K562 (cell line): ENCODE data around the gene SCN4A. TPM values are rescaled to one million over a fixed set of nuclear protein-coding genes. Genes with fewer than 3 reads are reported as not detected.

Source experiments
- ATAC-seq: fragments of 200-7000 bp; cut with Tn5 transposase; 3 replicates; pipeline ENCODE4 v1.9.1; 2020; ENCODE audit warnings: moderate library complexity
- Bru-seq: library from RNA; stranded (reverse); fragments of 400-500 nt; gene quantifications from one replicate; lab custom pipeline; 2021; lab: Mats Ljungman, UMichigan
- BruChase-seq, 2 experiments: library from RNA; stranded (reverse); fragments of 400-500 nt; gene quantifications; one replicate each; lab custom pipeline; 2021; lab: Mats Ljungman, UMichigan
- BruUV-seq: library from RNA; stranded (reverse); fragments of 400-500 nt; replicated peaks from 2 replicates; lab custom pipeline; 2021; lab: Mats Ljungman, UMichigan
- CTCF ChIA-PET: fragments of 300-600 bp; formaldehyde crosslinking; extraction: SDS; loops from one replicate; lab custom pipeline; 2021; ENCODE audit warnings: low intra/inter-chr PET ratio; lab: Yijun Ruan, JAX
- POLR2A ChIA-PET: fragments of 300-600, 350-650 bp; sonication (Branson Sonifier 250); formaldehyde crosslinking; extraction: SDS; loops from one replicate; lab custom pipeline; 2021; ENCODE audit warnings: antibody characterized with exemption, inconsistent platforms; lab: Yijun Ruan, JAX
- DNase-seq, 4 experiments: peaks; one replicate each; pipeline versions ENCODE4 v3.0.0 to v3.0.0-alpha.2; 2011 to 2018; ENCODE audit warnings: low spot score in 3 of 4, mixed read lengths in 3 of 4; ENCODE audit errors: extremely low read depth in 1 of 4
- FAIRE-seq: peaks from 2 replicates; lab custom pipeline; 2011; peaks lifted over from hg19 to GRCh38; lab: Jason Lieb, UNC
- H2AFZ ChIP-seq: 2 replicates; pipeline ENCODE4 v1.6.0; 2011; ENCODE audit warnings: low read depth, low read length, control low read depth, inconsistent platforms
- H3K27ac ChIP-seq: fragments of 200-600 bp; 3 replicates; pipeline ENCODE4 v1.8.0; 2011; ENCODE audit warnings: low read depth, mild to moderate bottlenecking, control low read depth, inconsistent platforms, low read length, moderate library complexity, mixed read lengths; ENCODE audit errors: extremely low read depth
- H3K27me3 ChIP-seq, 2 experiments: fragments of 300-600 bp in 1 of 2; 2 replicates in 1 of 2; 3 replicates in 1 of 2; pipeline versions ENCODE4 v1.6.0 to v1.8.0; 2011; ENCODE audit warnings: inconsistent platforms in 2 of 2, low read length in 2 of 2, mild to moderate bottlenecking in 1 of 2, mixed read lengths in 1 of 2, moderate library complexity in 1 of 2; ENCODE audit not compliant: control insufficient read depth in 2 of 2, insufficient read depth in 2 of 2
- H3K36me3 ChIP-seq: fragments of 300-600 bp; 3 replicates; pipeline ENCODE4 v1.8.0; 2011; ENCODE audit warnings: mild to moderate bottlenecking, low read length, inconsistent platforms; ENCODE audit not compliant: control insufficient read depth, insufficient read depth
- H3K4me1 ChIP-seq, 2 experiments: fragments of 200-600 bp in 1 of 2; replicated peaks in 1 of 2; 2 replicates in 1 of 2; 3 replicates in 1 of 2; pipeline versions ENCODE4 v1.5.1 to v1.8.0; 2011; ENCODE audit warnings: inconsistent platforms in 2 of 2, low read length in 2 of 2, mild to moderate bottlenecking in 1 of 2, mixed read lengths in 1 of 2, moderate library complexity in 1 of 2; ENCODE audit not compliant: control insufficient read depth in 2 of 2, insufficient read depth in 2 of 2
- H3K4me2 ChIP-seq: 2 replicates; pipeline ENCODE4 v1.6.1; 2011; ENCODE audit warnings: low read length, control low read depth, inconsistent platforms, mixed read lengths; ENCODE audit not compliant: insufficient read depth
- H3K4me3 ChIP-seq: fragments of 200-600 bp; sonication (generic), shearing (Covaris generic); 2 replicates; pipeline ENCODE4 v1.5.1; 2016; ENCODE audit warnings: control low read depth, inconsistent platforms
- H3K79me2 ChIP-seq: fragments of 200-600 bp; 3 replicates; pipeline ENCODE4 v1.8.0; 2011; ENCODE audit warnings: low read length, inconsistent platforms; ENCODE audit not compliant: control insufficient read depth, insufficient read depth
- H3K9ac ChIP-seq, 2 experiments: 2 replicates each; pipeline versions ENCODE4 v1.6.0 to v1.6.1; 2011; ENCODE audit warnings: low read depth in 2 of 2, low read length in 2 of 2, control low read depth in 1 of 2, inconsistent platforms in 1 of 2, mild to moderate bottlenecking in 1 of 2, mixed read lengths in 1 of 2; ENCODE audit not compliant: insufficient read depth in 1 of 2
- H3K9me1 ChIP-seq: one replicate; pipeline ENCODE4 v1.6.0; 2011; ENCODE audit warnings: inconsistent platforms, mild to moderate bottlenecking, low read length, moderate library complexity; ENCODE audit not compliant: control insufficient read depth, insufficient read depth
- H3K9me3 ChIP-seq: replicated peaks from 2 replicates; pipeline ENCODE4 v1.5.1; 2011; ENCODE audit warnings: low read depth, low read length, inconsistent platforms; ENCODE audit not compliant: control insufficient read depth, insufficient read depth
- H4K20me1 ChIP-seq: replicated peaks from 2 replicates; pipeline ENCODE4 v1.6.1; 2011; ENCODE audit warnings: low read length, inconsistent platforms, mixed read lengths; ENCODE audit not compliant: control insufficient read depth, insufficient read depth
- POU5F1 ChIP-seq: fragments of 150-350 bp; IDR thresholded peaks from 2 replicates; pipeline ENCODE4 v1.6.1; 2014; ENCODE audit warnings: borderline replicate concordance, low read length, low read depth, mild to moderate bottlenecking; ENCODE audit not compliant: partially characterized antibody
- RBM22 ChIP-seq: fragments of 200-400 bp; formaldehyde crosslinking; IDR thresholded peaks from 2 replicates; pipeline ENCODE4 v1.6.1; 2018; ENCODE audit warnings: low read length, low read depth; ENCODE audit not compliant: poor library complexity, severe bottlenecking
- SIN3A ChIP-seq, 2 experiments: fragments of 150-350 bp in 1 of 2; IDR thresholded peaks; 2 replicates each; pipeline ENCODE4 v1.6.1; 2011 to 2016; ENCODE audit warnings: borderline replicate concordance in 2 of 2, low read depth in 2 of 2, low read length in 2 of 2, mild to moderate bottlenecking in 2 of 2, moderate library complexity in 2 of 2; ENCODE audit not compliant: control insufficient read depth in 1 of 2
- ZBTB33 ChIP-seq: sonication (generic); formaldehyde crosslinking; IDR thresholded peaks from 2 replicates; pipeline ENCODE4 v1.8.1; 2023; ENCODE audit warnings: mild to moderate bottlenecking, missing genetic modification reagents
- ZNF444 ChIP-seq: fragments of 250-450 bp; sonication (Bioruptor Pico); IDR thresholded peaks from 2 replicates; pipeline ENCODE4 v1.4.0; 2020; ENCODE audit warnings: mild to moderate bottlenecking, moderate library complexity
- WGBS: fragments of 100-300 bp; shearing (Covaris generic); methylation state at CpG from one replicate; pipeline ENCODE4 v1.1.6; 2016; ENCODE audit warnings: low coverage, mixed read lengths; ENCODE audit not compliant: insufficient coverage; ENCODE audit errors: missing lambda C conversion rate; 5-methylcytosine and 5-hydroxymethylcytosine counted together
- in situ Hi-C: fragments of 300-500 bp; cut with MboI; formaldehyde crosslinking; loops from 4 replicates; pipeline ENCODE4 v1.15.0; 2018; ENCODE audit warnings: inconsistent platforms, mixed read lengths
- intact Hi-C: fragments of 100-400 bp; cut with micrococcal nuclease; formaldehyde crosslinking; loops from 2 replicates; pipeline ENCODE4 v1.14.2; 2022
- long read RNA-seq, 3 experiments: library from polyadenylated mRNA in 2 of 3; library from RNA in 1 of 3; unstranded in 2 of 3; stranded (forward) in 1 of 3; transcript quantifications; one replicate each; pipeline ENCODE4 v2.0.0, GENCODE V29; 2019 to 2022
- polyA minus RNA-seq, 3 experiments: library from RNA; depleted of rRNA, polyadenylated mRNA; stranded (reverse); fragments of >200 nt; gene quantifications; 2 replicates each; pipeline ENCODE4 v1.2.3, GENCODE V29; 2011
- polyA plus RNA-seq, 8 experiments: library from polyadenylated mRNA; depleted of rRNA in 4 of 8; stranded (reverse) in 5 of 8; unstranded in 3 of 8; fragments of >200 nt; fragmentation: Nextera tagmentation in 2 of 8; fragmentation: Illumina TruSeq in 1 of 8; extraction: Ambion mirVana in 2 of 8; extraction: Trizol in 1 of 8; gene quantifications; 2 replicates each; pipeline versions ENCODE4 v1.2.1 to v1.2.3, GENCODE V29; 2011 to 2014; ENCODE audit warnings: inconsistent platforms in 1 of 8, missing spikeins in 1 of 8
- total RNA-seq, 7 experiments: library from RNA; depleted of rRNA in 6 of 7; stranded (reverse); fragments of >200 nt in 6 of 7; fragmentation: Illumina TruSeq in 2 of 7; extraction: Trizol in 2 of 7; gene quantifications; 2 replicates each; pipeline versions ENCODE4 v1.2.1 to v1.2.3, GENCODE V29; 2011 to 2021; ENCODE audit warnings: low replicate concordance in 1 of 7

Gene SCN4A
- 2.2 and 9.7 TPM in 2 replicates for total RNA-seq (2011; cell fraction: chromatin; rRNA removed; ENCODE audit: low replicate concordance)
- total RNA-seq (2011; cell fraction: nucleolus; rRNA removed), result 4.7 and 5.7 TPM in 2 replicates
- 2.8 and 3.1 TPM in 2 replicates for total RNA-seq (2011; cell fraction: nucleoplasm; rRNA removed)
- total RNA-seq (2014; rRNA removed), result 1.6 and 1.8 TPM in 2 replicates
- 0.73 and 1.4 TPM in 2 replicates for total RNA-seq (2014; rRNA removed; fragmentation: Illumina TruSeq; extraction: Trizol)
- 0.08 and 0.29 TPM in 2 replicates for total RNA-seq (2015; rRNA removed; fragmentation: Illumina TruSeq; extraction: Trizol)
- total RNA-seq (2021), result 1.1 and 1.4 TPM in 2 replicates
- polyA plus RNA-seq (2011; rRNA removed), result 0.50 and 0.60 TPM in 2 replicates
- 0.21 and 0.37 TPM in 2 replicates for polyA plus RNA-seq (2011; cell fraction: cytosol; rRNA removed)
- polyA plus RNA-seq (2011; cell fraction: nucleus; rRNA removed), result 0.91 and 1.9 TPM in 2 replicates
- 0.78 and 3.2 TPM in 2 replicates for polyA plus RNA-seq (2012)
- polyA plus RNA-seq (2014; fragmentation: Illumina TruSeq; extraction: Trizol), result 1.9 and 4.6 TPM in 2 replicates
- polyA plus RNA-seq (2014; fragmentation: Nextera tagmentation; extraction: Ambion mirVana), result 1 to 10 TPM; 1.7 to 2.6 TPM
- 0.54 and 2.1 TPM in 2 replicates for polyA plus RNA-seq (2014; rRNA removed)
- polyA minus RNA-seq (2011; rRNA and poly(A)+ RNA removed), result 1.5 and 2.6 TPM in 2 replicates
- polyA minus RNA-seq (2011; cell fraction: cytosol; rRNA and poly(A)+ RNA removed), result not detected in 2 replicates
- polyA minus RNA-seq (2011; cell fraction: nucleus; rRNA and poly(A)+ RNA removed), result 3.4 and 4.6 TPM in 2 replicates
- Bru-seq, nascent RNA, result percentile 35 among the genes with signal in this experiment
- BruChase-seq, experiment 1, labeled RNA remaining after a 2-hour chase, result percentile 27 among the genes with signal in this experiment
- percentile 27 among the genes with signal in this experiment for BruChase-seq, experiment 2, labeled RNA remaining after a 6-hour chase
- long read RNA-seq, experiment 1, partial matches to known transcripts, result 2 of 2 reads
- long read RNA-seq, experiment 1, other reads (novel, unspliced or antisense), result 0 of 2 reads
- long read RNA-seq, experiment 2, partial matches to known transcripts, result 1 of 1 reads
- long read RNA-seq, experiment 2, other reads (novel, unspliced or antisense), result 0 of 1 reads
- long read RNA-seq, experiment 3, result 0 reads

DNA sequence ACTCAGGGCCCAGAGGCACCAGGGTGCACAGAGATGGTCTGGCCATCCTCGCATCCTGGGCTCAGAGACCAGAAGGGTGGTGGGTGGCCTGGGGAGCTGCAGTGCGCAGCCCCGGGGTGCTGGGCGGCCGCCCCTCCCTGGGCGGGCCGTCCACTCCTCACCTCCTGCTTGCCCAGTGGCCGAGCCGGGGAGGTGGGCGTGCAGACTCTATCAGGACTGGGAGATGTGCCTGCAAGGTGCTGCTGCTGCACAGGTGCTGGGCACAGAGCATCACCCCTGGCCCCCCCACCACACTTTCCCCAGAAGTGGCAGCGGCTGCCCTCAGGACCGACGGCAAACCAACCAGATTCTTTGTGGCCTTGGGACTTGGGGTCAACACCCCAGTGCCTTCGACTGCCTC, at the start of gene SCN4A:
Gene SCN4A, minus strand, starts transcription at position 123 of the 400 bp plus-strand sequence. Its CDS starts 77 bp downstream, at position 46.
- no peaks in the 10 kb centered on the region for H3K9me3 ChIP-seq
- H3K9ac ChIP-seq, result peak within 1 kb of the TSS in 1 of 2 experiments; percentile 42; a peak in 1 of 4 replicates
- POLR2A ChIA-PET, result no interaction called here
- TF ChIP-seq SIN3A (IDR thresholded peaks at IDR 0.05; ENCODE audit: borderline replicate concordance in 2 of 2, control insufficient read depth in 1 of 2, low read depth in 2 of 2, low read length in 2 of 2) (no peak), ZNF444 (no peak), POU5F1 (no peak), ZBTB33 (no peak), RBM22 (no peak)
- TF ChIP-seq, all 486 proteins: peak for 0
- H3K9me1 ChIP-seq, result no peaks in the 10 kb centered on the region
- no TSS peak for BruUV-seq
- in situ Hi-C loops (no loop called here), intact Hi-C loops (no loop called here)
- no peak for DNase-seq
- FAIRE-seq, result no peak
- H3K4me1 ChIP-seq, result peaks cover 9 to 24% of the 10 kb centered on the region in 2 experiments; a peak in 4 of 5 replicates
- 30% methylated on average over 14 of the region's 14 CpGs for WGBS
- no peak for ATAC-seq
- no peaks in the 10 kb centered on the region for H4K20me1 ChIP-seq
- peaks cover 2 to 33% of the 10 kb centered on the region in 2 experiments; a peak in 4 of 5 replicates for H3K27me3 ChIP-seq
- H3K36me3 ChIP-seq, result no peaks in the 10 kb centered on the region
- no peak within 1 kb of the TSS for H2AFZ ChIP-seq
- no peak within 1 kb of the TSS for H3K27ac ChIP-seq
- H3K4me3 ChIP-seq, result no peak within 1 kb of the TSS
- H3K4me2 ChIP-seq, result no peak within 1 kb of the TSS
- CTCF ChIA-PET, result no interaction called here
- H3K79me2 ChIP-seq, result no peaks in the 10 kb centered on the region
